Prostate gland (tissue), 2 donors: Measurements from ENCODE around the gene HLA-DQA1.

Experiments used
- CTCF ChIP-seq, 4 experiments: fragments of 200-600 bp in 2 of 4; fragments of 450-650 bp in 2 of 4; sonication (generic) in 2 of 4; IDR thresholded peaks; 1 replicate in 3 of 4; 2 replicates in 1 of 4; pipeline ENCODE4 v1.5.1; 2016 to 2019; ENCODE audit warnings: antibody characterized with exemption in 4 of 4, mild to moderate bottlenecking in 2 of 4, moderate library complexity in 2 of 4
- POLR2A ChIP-seq: fragments of 450-650 bp; IDR thresholded peaks from one replicate; pipeline ENCODE4 v1.6.1; 2016; ENCODE audit warnings: antibody characterized with exemption, mild to moderate bottlenecking
- POLR2AphosphoS5 ChIP-seq: sonication (generic); formaldehyde crosslinking; IDR thresholded peaks from one replicate; pipeline ENCODE4 v1.6.1; 2017; ENCODE audit warnings: antibody characterized with exemption

GRCh38 chr6:32662836-32663235 lies 25.6 kb downstream of the HLA-DQA1 start:
- TF ChIP-seq CTCF (IDR thresholded peaks at IDR 0.05) (no peak), POLR2AphosphoS5 (no peak), POLR2A (no peak)
